Gastrocnemius medialis (tissue), 4 donors: ENCODE results near the gene SDF2L1.

ENCODE experiments used
- POLR2A ChIP-seq, 2 donors: fragments of 450-650 bp; IDR thresholded peaks; one replicate each; pipeline ENCODE4 v1.6.1; 2017; ENCODE audit warnings: antibody characterized with exemption in 2 of 2, mild to moderate bottlenecking in 2 of 2, moderate library complexity in 2 of 2
- TF ChIP-seq, protein P1 (sequence below), 5 experiments: fragments of 450-650 bp in 3 of 5; fragments of 200-600 bp in 2 of 5; sonication (generic) in 2 of 5; IDR thresholded peaks in 4 of 5; conservative IDR thresholded peaks in 1 of 5; 1 replicate in 4 of 5; 2 replicates in 1 of 5; pipeline ENCODE4 v1.5.1; 2016 to 2019; ENCODE audit warnings: antibody characterized with exemption in 5 of 5, mild to moderate bottlenecking in 3 of 5, moderate library complexity in 3 of 5

DNA sequence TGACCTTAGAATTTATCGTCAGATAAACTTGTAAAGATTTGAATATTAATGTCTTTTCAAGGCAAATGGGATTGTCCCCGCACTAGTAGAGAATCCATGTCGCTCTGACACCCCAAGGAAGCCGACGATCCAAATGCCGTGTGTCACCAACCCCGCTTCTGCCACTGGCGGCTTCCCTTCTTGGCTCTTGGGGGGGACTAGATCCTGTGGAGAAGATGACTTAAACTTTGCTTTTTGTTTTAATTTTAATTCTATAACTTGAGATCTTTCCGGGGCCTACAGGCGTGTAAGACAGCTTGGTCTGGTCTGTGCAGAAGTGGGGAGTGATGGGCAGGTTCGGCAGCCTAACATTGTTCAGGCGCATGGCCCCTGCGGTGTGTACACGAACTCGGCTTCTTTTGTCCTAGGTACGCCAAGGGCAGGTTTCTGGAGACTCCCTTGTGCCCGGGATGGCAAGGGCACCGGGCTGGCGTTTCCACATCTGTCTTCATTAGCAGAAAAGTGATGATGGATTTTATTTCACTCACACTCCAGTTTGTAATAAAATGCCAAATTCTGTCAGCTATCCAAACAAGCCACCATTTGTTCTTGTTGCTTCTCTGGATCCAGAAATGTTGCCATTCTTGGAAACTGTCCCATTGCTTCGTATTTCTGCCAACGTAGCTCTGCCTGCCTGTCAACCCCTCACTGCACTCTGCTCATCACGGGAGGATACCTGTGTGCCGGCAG, 19.0 kb upstream of the SDF2L1 start:
- TF ChIP-seq, protein P1, sequence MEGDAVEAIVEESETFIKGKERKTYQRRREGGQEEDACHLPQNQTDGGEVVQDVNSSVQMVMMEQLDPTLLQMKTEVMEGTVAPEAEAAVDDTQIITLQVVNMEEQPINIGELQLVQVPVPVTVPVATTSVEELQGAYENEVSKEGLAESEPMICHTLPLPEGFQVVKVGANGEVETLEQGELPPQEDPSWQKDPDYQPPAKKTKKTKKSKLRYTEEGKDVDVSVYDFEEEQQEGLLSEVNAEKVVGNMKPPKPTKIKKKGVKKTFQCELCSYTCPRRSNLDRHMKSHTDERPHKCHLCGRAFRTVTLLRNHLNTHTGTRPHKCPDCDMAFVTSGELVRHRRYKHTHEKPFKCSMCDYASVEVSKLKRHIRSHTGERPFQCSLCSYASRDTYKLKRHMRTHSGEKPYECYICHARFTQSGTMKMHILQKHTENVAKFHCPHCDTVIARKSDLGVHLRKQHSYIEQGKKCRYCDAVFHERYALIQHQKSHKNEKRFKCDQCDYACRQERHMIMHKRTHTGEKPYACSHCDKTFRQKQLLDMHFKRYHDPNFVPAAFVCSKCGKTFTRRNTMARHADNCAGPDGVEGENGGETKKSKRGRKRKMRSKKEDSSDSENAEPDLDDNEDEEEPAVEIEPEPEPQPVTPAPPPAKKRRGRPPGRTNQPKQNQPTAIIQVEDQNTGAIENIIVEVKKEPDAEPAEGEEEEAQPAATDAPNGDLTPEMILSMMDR (IDR thresholded peaks at IDR 0.05 in 4 of 5, conservative IDR thresholded peaks at IDR 0.05 in 1 of 5): no peak
- TF ChIP-seq POLR2A (IDR thresholded peaks at IDR 0.05): no peak
